SJSA1 (cell line): ENCODE measurements around the gene PCSK6. TPM values are rescaled to one million over a fixed set of nuclear protein-coding genes. Genes with fewer than 3 reads are reported as not detected.
"Not testable (repeated sequence)": the region's sequence is repeated elsewhere in the genome, so short reads cannot be mapped to it uniquely, and the experiment has no call there.

Experiments
- DNase-seq, 2 experiments: peaks; one replicate each; pipeline ENCODE4 v3.0.0-alpha.2; 2015 to 2020; ENCODE audit warnings: low spot score in 2 of 2, low read depth in 1 of 2
- H3K27ac ChIP-seq: fragments of 250-450 bp; sonication (Bioruptor Pico); 2 replicates; pipeline ENCODE4 v1.5.1; 2020; ENCODE audit warnings: mild to moderate bottlenecking, moderate library complexity
- H3K27me3 ChIP-seq: fragments of 250-450 bp; sonication (Bioruptor Pico); replicated peaks from 2 replicates; pipeline ENCODE4 v1.5.1; 2020; ENCODE audit warnings: mild to moderate bottlenecking, moderate library complexity
- H3K36me3 ChIP-seq: fragments of 250-450 bp; sonication (Bioruptor Pico); 2 replicates; pipeline ENCODE4 v1.5.1; 2020; ENCODE audit warnings: mild to moderate bottlenecking
- H3K4me1 ChIP-seq: fragments of 250-450 bp; sonication (Bioruptor Pico); replicated peaks from 2 replicates; pipeline ENCODE4 v1.6.1; 2021; ENCODE audit warnings: mild to moderate bottlenecking
- H3K4me3 ChIP-seq: fragments of 250-450 bp; sonication (Bioruptor Pico); 2 replicates; pipeline ENCODE4 v1.5.1; 2020; ENCODE audit warnings: mild to moderate bottlenecking
- H3K9me3 ChIP-seq: fragments of 250-450 bp; sonication (Bioruptor Pico); replicated peaks from 2 replicates; pipeline ENCODE4 v1.5.1; 2020; ENCODE audit warnings: mild to moderate bottlenecking
- total RNA-seq: library from RNA; depleted of rRNA; stranded (reverse); fragments of >200 nt; shearing (Covaris generic); gene quantifications from 2 replicates; pipeline ENCODE4 v1.2.3, GENCODE V29; 2014

PCSK6 gene
- total RNA-seq, 1 experiment from 2014 or later: 1.7 TPM

GRCh38 chr15:101380146-101380545, 109.4 kb downstream of the PCSK6 start:
- H3K4me1 ChIP-seq: no peaks in the 10 kb centered on the region
- no peak overlapping the region for H3K4me3 ChIP-seq
- H3K9me3 ChIP-seq: no peaks in the 10 kb centered on the region
- no peak for DNase-seq
- no peak overlapping the region for H3K27ac ChIP-seq
- no peaks in the 10 kb centered on the region; the same call in 1 of the 2 replicates for H3K27me3 ChIP-seq
- H3K36me3 ChIP-seq: no peaks in the 10 kb centered on the region

GRCh38 chr15:101379647-101380046, 109.9 kb downstream of the PCSK6 start:
- DNase-seq: no peak
- H3K4me1 ChIP-seq: no peaks in the 10 kb centered on the region
- H3K36me3 ChIP-seq: no peaks in the 10 kb centered on the region
- no peaks in the 10 kb centered on the region for H3K9me3 ChIP-seq
- H3K27ac ChIP-seq: no peak overlapping the region
- H3K4me3 ChIP-seq: no peak overlapping the region
- H3K27me3 ChIP-seq: no peaks in the 10 kb centered on the region; the same call in 1 of the 2 replicates

GRCh38 chr15:101378879-101379278, 110.6 kb downstream of the PCSK6 start:
- no peak for DNase-seq
- Histone ChIP-seq H3K27ac (no peak overlapping the region), H3K27me3 (no peaks in the 10 kb centered on the region; the same call in 1 of the 2 replicates), H3K9me3 (no peaks in the 10 kb centered on the region), H3K4me3 (no peak overlapping the region), H3K4me1 (no peaks in the 10 kb centered on the region), H3K36me3 (no peaks in the 10 kb centered on the region)

GRCh38 chr15:101378171-101378755, 111.2 kb downstream of the PCSK6 start:
- no peaks in the 10 kb centered on the region for H3K4me1 ChIP-seq
- DNase-seq: no peak
- H3K9me3 ChIP-seq: no peaks in the 10 kb centered on the region
- H3K4me3 ChIP-seq: no peak overlapping the region
- no peaks in the 10 kb centered on the region for H3K36me3 ChIP-seq
- no peaks in the 10 kb centered on the region; the same call in 1 of the 2 replicates for H3K27me3 ChIP-seq
- no peak overlapping the region for H3K27ac ChIP-seq

GRCh38 chr15:101376615-101377395, 112.7 kb downstream of the PCSK6 start:
- no peak overlapping the region for H3K27ac ChIP-seq
- H3K27me3 ChIP-seq: no peaks in the 10 kb centered on the region

GRCh38 chr15:101375006-101375405, 114.5 kb downstream of the PCSK6 start:
- not testable (repeated sequence) for H3K4me3 ChIP-seq, H3K36me3 ChIP-seq, DNase-seq, H3K27ac ChIP-seq, H3K27me3 ChIP-seq, H3K9me3 ChIP-seq
- H3K4me1 ChIP-seq: peaks cover 10% of the 10 kb centered on the region

More at GRCh38 chr15:101376615-101377395, 112.7 kb downstream of the PCSK6 start:
- DNase-seq: no peak
- H3K36me3 ChIP-seq: no peaks in the 10 kb centered on the region
- peaks cover 8% of the 10 kb centered on the region for H3K4me1 ChIP-seq
- H3K9me3 ChIP-seq: no peaks in the 10 kb centered on the region
- no peak overlapping the region for H3K4me3 ChIP-seq

- Histone ChIP-seq H3K27ac (no peak overlapping the region), H3K9me3 (no peaks in the 10 kb centered on the region), H3K36me3 (no peaks in the 10 kb centered on the region), H3K4me3 (no peak overlapping the region), H3K4me1 (peaks cover 10% of the 10 kb centered on the region), H3K27me3 (no peaks in the 10 kb centered on the region)
- DNase-seq: no peak
Observed at GRCh38 chr15:101374326-101374725, 115.2 kb downstream of the PCSK6 start.

GRCh38 chr15:101373577-101373976, 115.9 kb downstream of the PCSK6 start:
- DNase-seq: no peak
- Histone ChIP-seq H3K4me3 (no peak overlapping the region), H3K27ac (no peak overlapping the region), H3K9me3 (no peaks in the 10 kb centered on the region), H3K27me3 (no peaks in the 10 kb centered on the region), H3K36me3 (no peaks in the 10 kb centered on the region), H3K4me1 (peaks cover 10% of the 10 kb centered on the region)

- H3K27me3 ChIP-seq: no peaks in the 10 kb centered on the region
- H3K4me1 ChIP-seq: peaks cover 10% of the 10 kb centered on the region
- H3K9me3 ChIP-seq: no peaks in the 10 kb centered on the region
- no peaks in the 10 kb centered on the region for H3K36me3 ChIP-seq
- H3K27ac ChIP-seq: no peak overlapping the region
- DNase-seq: no peak
- H3K4me3 ChIP-seq: no peak overlapping the region
Observed at GRCh38 chr15:101372960-101373525, 116.5 kb downstream of the PCSK6 start.

GRCh38 chr15:101372149-101372577, 117.3 kb downstream of the PCSK6 start:
- no peak overlapping the region for H3K4me3 ChIP-seq

GRCh38 chr15:101371519-101371918, 118.0 kb downstream of the PCSK6 start:
- Histone ChIP-seq H3K4me3 (no peak overlapping the region), H3K9me3 (no peaks in the 10 kb centered on the region), H3K27ac (no peak overlapping the region), H3K4me1 (peaks cover 10% of the 10 kb centered on the region), H3K27me3 (no peaks in the 10 kb centered on the region), H3K36me3 (no peaks in the 10 kb centered on the region)
- DNase-seq: no peak

More at GRCh38 chr15:101372149-101372577, 117.3 kb downstream of the PCSK6 start:
- Histone ChIP-seq H3K27ac (no peak overlapping the region), H3K27me3 (no peaks in the 10 kb centered on the region), H3K4me1 (peaks cover 10% of the 10 kb centered on the region), H3K9me3 (no peaks in the 10 kb centered on the region), H3K36me3 (no peaks in the 10 kb centered on the region)
- DNase-seq: peak in 1 of 2 experiments; percentile 44

- no peaks in the 10 kb centered on the region for H3K9me3 ChIP-seq
- H3K4me3 ChIP-seq: no peak overlapping the region
- H3K4me1 ChIP-seq: peaks cover 10% of the 10 kb centered on the region
- DNase-seq: no peak
- no peaks in the 10 kb centered on the region for H3K36me3 ChIP-seq
- H3K27me3 ChIP-seq: no peaks in the 10 kb centered on the region
- H3K27ac ChIP-seq: no peak overlapping the region
Observed at GRCh38 chr15:101371081-101371480, 118.4 kb downstream of the PCSK6 start.

GRCh38 chr15:101370330-101371024, 119.0 kb downstream of the PCSK6 start:
- H3K27ac ChIP-seq: no peak overlapping the region
- no peaks in the 10 kb centered on the region for H3K36me3 ChIP-seq
- H3K9me3 ChIP-seq: no peaks in the 10 kb centered on the region
- DNase-seq: no peak
- H3K27me3 ChIP-seq: no peaks in the 10 kb centered on the region
- no peak overlapping the region for H3K4me3 ChIP-seq
- peaks cover 10% of the 10 kb centered on the region for H3K4me1 ChIP-seq
